Measurements from ENCODE around the gene STK33. TPM values are rescaled to one million over a fixed set of nuclear protein-coding genes. Genes with fewer than 3 reads are reported as not detected.

STK33 gene
- total RNA-seq, 4 donors from 2014 or later = 0.76 TPM; not detected in 3

DNA sequence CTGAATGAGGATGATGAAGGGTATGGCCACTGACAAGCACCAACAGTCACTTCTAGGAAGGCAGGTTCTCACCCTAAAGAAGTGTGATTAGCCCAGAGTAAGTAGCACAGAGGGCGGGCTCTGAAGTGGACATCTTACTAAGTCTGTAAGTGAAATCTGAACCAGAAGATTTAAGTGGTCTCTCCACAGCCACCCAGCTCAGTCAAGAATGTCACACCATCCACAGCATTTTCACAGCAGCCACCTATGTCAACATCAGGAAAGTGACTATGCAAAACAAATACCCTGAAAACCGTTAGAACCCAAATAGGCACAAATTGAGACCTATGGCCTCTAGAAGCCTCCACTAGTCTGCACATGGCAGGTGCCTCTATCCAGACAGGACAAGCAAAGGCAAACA lies 23.0 kb upstream of the STK33 start:
- TF ChIP-seq POLR2AphosphoS5 (IDR thresholded peaks at IDR 0.05) (no peak), EP300 (IDR thresholded peaks at IDR 0.05) (no peak), POLR2A (IDR thresholded peaks at IDR 0.05) (no peak)
- TF ChIP-seq, protein P1, sequence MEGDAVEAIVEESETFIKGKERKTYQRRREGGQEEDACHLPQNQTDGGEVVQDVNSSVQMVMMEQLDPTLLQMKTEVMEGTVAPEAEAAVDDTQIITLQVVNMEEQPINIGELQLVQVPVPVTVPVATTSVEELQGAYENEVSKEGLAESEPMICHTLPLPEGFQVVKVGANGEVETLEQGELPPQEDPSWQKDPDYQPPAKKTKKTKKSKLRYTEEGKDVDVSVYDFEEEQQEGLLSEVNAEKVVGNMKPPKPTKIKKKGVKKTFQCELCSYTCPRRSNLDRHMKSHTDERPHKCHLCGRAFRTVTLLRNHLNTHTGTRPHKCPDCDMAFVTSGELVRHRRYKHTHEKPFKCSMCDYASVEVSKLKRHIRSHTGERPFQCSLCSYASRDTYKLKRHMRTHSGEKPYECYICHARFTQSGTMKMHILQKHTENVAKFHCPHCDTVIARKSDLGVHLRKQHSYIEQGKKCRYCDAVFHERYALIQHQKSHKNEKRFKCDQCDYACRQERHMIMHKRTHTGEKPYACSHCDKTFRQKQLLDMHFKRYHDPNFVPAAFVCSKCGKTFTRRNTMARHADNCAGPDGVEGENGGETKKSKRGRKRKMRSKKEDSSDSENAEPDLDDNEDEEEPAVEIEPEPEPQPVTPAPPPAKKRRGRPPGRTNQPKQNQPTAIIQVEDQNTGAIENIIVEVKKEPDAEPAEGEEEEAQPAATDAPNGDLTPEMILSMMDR (IDR thresholded peaks at IDR 0.05) = no peak
- Histone ChIP-seq H3K27me3 (no peaks in the 10 kb centered on the region), H3K4me1 (peaks cover 6% of the 10 kb centered on the region), H3K36me3 (peaks cover 60% of the 10 kb centered on the region), H3K4me3 (no peak overlapping the region), H3K27ac (no peak overlapping the region), H3K9me3 (no peaks in the 10 kb centered on the region)
- no peak for DNase-seq (ENCODE audit: low spot score in 2 of 2)
- 85% methylated on average over 2 of the region's 2 CpGs for WGBS

DNA sequence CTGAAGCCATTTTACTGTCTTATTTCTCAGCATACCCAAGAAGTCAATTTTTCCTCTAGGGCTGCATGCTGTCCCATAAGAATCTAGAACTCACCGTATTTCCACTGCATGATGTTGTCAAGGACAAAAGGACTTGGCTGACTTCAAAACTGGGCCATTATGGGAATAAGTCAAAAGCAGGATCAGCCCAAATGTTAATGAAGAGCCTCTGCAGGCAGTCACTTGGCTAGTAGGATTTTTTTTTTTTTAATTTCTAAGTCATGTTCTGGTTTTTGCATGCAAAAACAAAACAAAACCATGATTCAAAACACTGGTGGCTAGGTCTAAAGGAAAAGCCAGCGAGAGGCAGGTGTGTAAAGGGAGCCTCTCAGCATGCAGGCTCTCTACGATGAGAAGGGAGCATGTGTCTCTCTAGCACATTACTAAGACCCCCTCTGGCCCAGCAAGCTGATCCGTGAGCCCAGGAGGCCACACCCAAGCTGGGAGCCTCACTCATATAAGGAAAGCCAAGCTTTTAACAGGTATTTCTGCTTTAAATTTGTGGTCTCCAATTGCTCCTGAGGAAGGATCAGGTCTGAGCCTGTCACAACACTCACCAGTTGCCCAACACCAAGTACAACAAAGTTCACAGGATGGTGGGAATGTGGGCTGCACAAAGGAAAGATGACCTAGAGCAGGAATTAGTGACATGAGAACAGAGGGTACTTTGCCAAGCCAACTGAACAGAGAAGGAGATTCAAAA lies 21.4 kb upstream of the STK33 start:
- H3K9me3 ChIP-seq = no peaks in the 10 kb centered on the region
- H3K36me3 ChIP-seq = peaks cover 45% of the 10 kb centered on the region
- H3K4me3 ChIP-seq = no peak overlapping the region
- TF ChIP-seq, protein P1 (IDR thresholded peaks at IDR 0.05) = no peak
- TF ChIP-seq POLR2A (IDR thresholded peaks at IDR 0.05) = no peak
- H3K4me1 ChIP-seq = peaks cover 6% of the 10 kb centered on the region
- no peak for DNase-seq (ENCODE audit: low spot score in 2 of 2)
- WGBS = 71% methylated on average over 4 of the region's 4 CpGs
- no peaks in the 10 kb centered on the region for H3K27me3 ChIP-seq
- no peak overlapping the region for H3K27ac ChIP-seq

DNA sequence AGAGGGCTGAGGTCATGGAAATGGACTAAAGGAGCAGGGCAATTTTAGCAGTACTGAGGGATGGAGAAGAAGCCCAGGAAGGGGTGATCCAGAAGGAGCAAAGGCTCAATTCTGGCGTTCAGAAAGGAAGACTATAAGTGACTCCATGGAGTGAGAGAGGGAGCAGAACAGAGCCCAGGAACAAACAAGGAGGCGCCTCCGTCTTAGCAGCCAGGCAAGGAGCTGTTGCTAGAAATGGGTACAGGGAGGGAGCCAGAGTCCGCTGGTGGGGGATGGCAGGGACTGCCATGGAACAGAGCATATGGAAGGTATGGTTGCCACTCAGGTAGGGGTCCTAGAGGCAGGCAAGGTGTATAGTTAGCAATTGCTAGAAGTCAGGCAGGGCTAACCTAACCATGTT lies 20.5 kb upstream of the STK33 start:
- H3K4me3 ChIP-seq = no peak overlapping the region
- H3K36me3 ChIP-seq = peaks cover 38% of the 10 kb centered on the region
- H3K27ac ChIP-seq = no peak overlapping the region
- TF ChIP-seq, protein P1 (IDR thresholded peaks at IDR 0.05) = no peak
- TF ChIP-seq EP300 (IDR thresholded peaks at IDR 0.05) = no peak
- no peak for TF ChIP-seq POLR2AphosphoS5 (IDR thresholded peaks at IDR 0.05)
- no peak for TF ChIP-seq POLR2A (IDR thresholded peaks at IDR 0.05)
- no peak for DNase-seq (ENCODE audit: low spot score in 2 of 2)
- H3K27me3 ChIP-seq = no peaks in the 10 kb centered on the region
- H3K9me3 ChIP-seq = no peaks in the 10 kb centered on the region
- peaks cover 6% of the 10 kb centered on the region for H3K4me1 ChIP-seq
- WGBS = 89% methylated on average over 4 of the region's 4 CpGs

DNA sequence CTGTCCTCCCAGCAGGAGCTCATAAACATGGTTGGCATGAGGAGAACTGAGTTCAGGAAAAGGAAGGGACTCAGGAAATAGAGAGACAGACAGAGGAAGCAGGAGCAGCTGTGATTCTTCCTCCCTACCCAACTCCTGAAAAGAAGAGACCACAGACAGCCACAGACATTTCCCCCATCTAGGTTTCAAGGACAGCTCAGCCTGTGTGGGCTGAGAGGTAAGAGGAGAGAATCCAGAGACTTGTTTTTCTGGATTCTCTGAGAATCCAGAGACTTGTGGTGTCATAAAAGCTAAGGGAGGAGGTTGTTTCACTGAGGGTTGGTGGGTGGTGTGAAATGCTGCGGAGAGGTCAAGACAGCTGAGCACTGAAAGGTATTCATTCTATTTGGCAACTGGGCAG lies 19.0 kb upstream of the STK33 start:
- H3K36me3 ChIP-seq = peaks cover 23% of the 10 kb centered on the region

DNA sequence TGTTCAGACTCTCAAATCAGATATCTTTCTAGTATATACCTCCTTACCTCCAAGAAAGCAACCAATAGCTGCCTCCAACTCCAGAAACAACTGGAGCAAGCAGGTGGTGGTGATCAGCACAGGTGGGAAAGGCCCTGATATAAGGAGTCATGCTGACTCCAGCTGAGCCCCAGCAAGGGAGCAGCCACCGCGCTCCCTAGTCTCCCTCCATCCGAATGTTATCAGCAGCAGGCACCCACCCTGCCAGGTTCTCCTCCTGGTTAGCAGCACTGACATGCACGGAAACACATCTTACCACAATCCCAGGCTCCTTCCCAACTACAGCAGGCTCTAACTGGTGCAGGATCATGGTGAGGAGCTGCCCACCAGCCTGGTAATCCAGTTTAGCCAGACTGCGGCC lies 18.5 kb upstream of the STK33 start:
- TF ChIP-seq POLR2AphosphoS5 (IDR thresholded peaks at IDR 0.05) (no peak), EP300 (IDR thresholded peaks at IDR 0.05) (no peak), POLR2A (IDR thresholded peaks at IDR 0.05) (no peak)
- TF ChIP-seq, protein P1 (IDR thresholded peaks at IDR 0.05) = no peak
- peaks cover 6% of the 10 kb centered on the region for H3K4me1 ChIP-seq
- no peak for DNase-seq (ENCODE audit: low spot score in 2 of 2)
- H3K27ac ChIP-seq = no peak overlapping the region
- no peaks in the 10 kb centered on the region for H3K27me3 ChIP-seq
- peaks cover 18% of the 10 kb centered on the region for H3K36me3 ChIP-seq
- WGBS = 65% methylated on average over 4 of the region's 5 CpGs
- H3K4me3 ChIP-seq = no peak overlapping the region
- no peaks in the 10 kb centered on the region for H3K9me3 ChIP-seq

More for the DNA sequence above, 19.0 kb upstream of the STK33 start:
- Histone ChIP-seq H3K9me3 (no peaks in the 10 kb centered on the region), H3K4me1 (peaks cover 6% of the 10 kb centered on the region), H3K27me3 (no peaks in the 10 kb centered on the region), H3K4me3 (no peak overlapping the region), H3K27ac (no peak overlapping the region)
- WGBS = 79% methylated on average over 1 of the region's 1 CpG
- no peak for DNase-seq (ENCODE audit: low spot score in 2 of 2)
- TF ChIP-seq EP300 (IDR thresholded peaks at IDR 0.05) (no peak), POLR2A (IDR thresholded peaks at IDR 0.05) (no peak), POLR2AphosphoS5 (IDR thresholded peaks at IDR 0.05) (no peak)
- TF ChIP-seq, protein P1 (IDR thresholded peaks at IDR 0.05) = no peak
